ENCODE data around the gene NARS2.

NARS2 gene

GRCh38 chr11:78424334-78425270, 150.1 kb downstream of the NARS2 start:
- no peaks in the 10 kb centered on the region for H3F3A ChIP-seq (ENCODE audit: control insufficient read depth, insufficient read depth)
- no peaks in the 10 kb centered on the region for H3K9me2 ChIP-seq (replicated peaks; ENCODE audit: control insufficient read depth, low read length)
- no peaks in the 10 kb centered on the region for H3K36me3 ChIP-seq (ENCODE audit: control insufficient read depth, low read length)
- H3K4me3 ChIP-seq (ENCODE audit: low read length), result no peak overlapping the region
- TF ChIP-seq EZH2phosphoT487 (IDR thresholded peaks at IDR 0.05; ENCODE audit: borderline replicate concordance, low read length), result no peak
- no peak for TF ChIP-seq CTCF (IDR thresholded peaks at IDR 0.05; ENCODE audit: low read depth, low read length, poor library complexity, severe bottlenecking)
- no peaks in the 10 kb centered on the region for H4K20me1 ChIP-seq (ENCODE audit: control insufficient read depth, insufficient read depth, low read depth, low read length)
- H3K27ac ChIP-seq (ENCODE audit: low read depth, low read length), result no peak overlapping the region
- H3K4me2 ChIP-seq (ENCODE audit: low read length), result peak overlapping the region; percentile 30
- no peaks in the 10 kb centered on the region for H3K9me3 ChIP-seq (ENCODE audit: control insufficient read depth, insufficient read depth, low read length)
- H3K27me3 ChIP-seq (ENCODE audit: control insufficient read depth, low read length), result no peaks in the 10 kb centered on the region; the same call in 1 of the 2 replicates
- peaks cover 45% of the 10 kb centered on the region for H3K4me1 ChIP-seq (ENCODE audit: control insufficient read depth, low read length)
- H3K79me2 ChIP-seq (ENCODE audit: control insufficient read depth, low read length), result no peaks in the 10 kb centered on the region

GRCh38 chr11:78423241-78423640, 151.4 kb downstream of the NARS2 start:
- Histone ChIP-seq H3K9me2 (replicated peaks; ENCODE audit: control insufficient read depth, low read length) (no peaks in the 10 kb centered on the region), H3F3A (ENCODE audit: control insufficient read depth, insufficient read depth) (peaks cover 5% of the 10 kb centered on the region; the same call in 1 of the 2 replicates), H3K4me2 (ENCODE audit: low read length) (no peak overlapping the region), H3K36me3 (ENCODE audit: control insufficient read depth, low read length) (no peaks in the 10 kb centered on the region), H3K4me3 (ENCODE audit: low read length) (no peak overlapping the region), H3K27ac (ENCODE audit: low read depth, low read length) (no peak overlapping the region), H3K27me3 (ENCODE audit: control insufficient read depth, low read length) (peaks cover 14% of the 10 kb centered on the region), H4K20me1 (ENCODE audit: control insufficient read depth, insufficient read depth, low read depth, low read length) (no peaks in the 10 kb centered on the region; the same call in 1 of the 2 replicates), H3K4me1 (ENCODE audit: control insufficient read depth, low read length) (peaks cover 46% of the 10 kb centered on the region), H3K79me2 (ENCODE audit: control insufficient read depth, low read length) (no peaks in the 10 kb centered on the region), H3K9me3 (ENCODE audit: control insufficient read depth, insufficient read depth, low read length) (no peaks in the 10 kb centered on the region)
- no peak for TF ChIP-seq CTCF (IDR thresholded peaks at IDR 0.05; ENCODE audit: low read depth, low read length, poor library complexity, severe bottlenecking)
- no peak for TF ChIP-seq EZH2phosphoT487 (IDR thresholded peaks at IDR 0.05; ENCODE audit: borderline replicate concordance, low read length)

GRCh38 chr11:78420796-78421209, 153.9 kb downstream of the NARS2 start:
- no peak for TF ChIP-seq CTCF (IDR thresholded peaks at IDR 0.05; ENCODE audit: low read depth, low read length, poor library complexity, severe bottlenecking)
- no peak for TF ChIP-seq EZH2phosphoT487 (IDR thresholded peaks at IDR 0.05; ENCODE audit: borderline replicate concordance, low read length)
- Histone ChIP-seq H3K4me2 (ENCODE audit: low read length) (peak overlapping the region; percentile 53), H3F3A (ENCODE audit: control insufficient read depth, insufficient read depth) (peaks cover 8% of the 10 kb centered on the region), H3K27me3 (ENCODE audit: control insufficient read depth, low read length) (peaks cover 23% of the 10 kb centered on the region), H3K4me3 (ENCODE audit: low read length) (peak overlapping the region; percentile 19; the same call in 1 of the 2 replicates), H3K27ac (ENCODE audit: low read depth, low read length) (no peak overlapping the region), H3K9me3 (ENCODE audit: control insufficient read depth, insufficient read depth, low read length) (no peaks in the 10 kb centered on the region), H3K4me1 (ENCODE audit: control insufficient read depth, low read length) (peaks cover 46% of the 10 kb centered on the region), H3K79me2 (ENCODE audit: control insufficient read depth, low read length) (no peaks in the 10 kb centered on the region), H3K36me3 (ENCODE audit: control insufficient read depth, low read length) (no peaks in the 10 kb centered on the region), H4K20me1 (ENCODE audit: control insufficient read depth, insufficient read depth, low read depth, low read length) (no peaks in the 10 kb centered on the region; the same call in 1 of the 2 replicates), H3K9me2 (replicated peaks; ENCODE audit: control insufficient read depth, low read length) (no peaks in the 10 kb centered on the region)
